Measurements from ENCODE around the gene PTPN13.

PTPN13 gene

DNA sequence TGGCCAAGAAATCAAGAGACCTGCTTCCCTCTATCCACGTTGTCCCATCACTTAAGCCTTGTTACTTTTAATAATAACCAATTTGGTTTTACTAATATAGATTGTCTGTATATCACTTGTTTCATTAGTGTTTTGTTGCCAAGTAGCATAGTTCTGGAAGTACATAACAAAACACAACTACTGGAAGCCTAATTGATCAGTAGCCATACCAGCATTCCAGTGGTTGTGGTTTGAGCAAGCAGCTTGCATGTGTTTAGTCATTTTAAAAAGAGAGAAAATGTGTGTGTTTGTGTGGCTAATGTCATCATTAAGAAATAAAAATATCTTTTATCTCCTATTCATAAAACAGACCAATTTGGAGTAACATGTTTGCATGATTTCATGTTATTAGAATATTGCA, 70.8 kb downstream of the PTPN13 start:
- DNase-seq (ENCODE audit: extremely low read depth, low read depth): peak; percentile 22
- H3K4me3 ChIP-seq (replicated peaks; ENCODE audit: low read depth, low read length): no peak overlapping the region
- TF ChIP-seq, protein P1, sequence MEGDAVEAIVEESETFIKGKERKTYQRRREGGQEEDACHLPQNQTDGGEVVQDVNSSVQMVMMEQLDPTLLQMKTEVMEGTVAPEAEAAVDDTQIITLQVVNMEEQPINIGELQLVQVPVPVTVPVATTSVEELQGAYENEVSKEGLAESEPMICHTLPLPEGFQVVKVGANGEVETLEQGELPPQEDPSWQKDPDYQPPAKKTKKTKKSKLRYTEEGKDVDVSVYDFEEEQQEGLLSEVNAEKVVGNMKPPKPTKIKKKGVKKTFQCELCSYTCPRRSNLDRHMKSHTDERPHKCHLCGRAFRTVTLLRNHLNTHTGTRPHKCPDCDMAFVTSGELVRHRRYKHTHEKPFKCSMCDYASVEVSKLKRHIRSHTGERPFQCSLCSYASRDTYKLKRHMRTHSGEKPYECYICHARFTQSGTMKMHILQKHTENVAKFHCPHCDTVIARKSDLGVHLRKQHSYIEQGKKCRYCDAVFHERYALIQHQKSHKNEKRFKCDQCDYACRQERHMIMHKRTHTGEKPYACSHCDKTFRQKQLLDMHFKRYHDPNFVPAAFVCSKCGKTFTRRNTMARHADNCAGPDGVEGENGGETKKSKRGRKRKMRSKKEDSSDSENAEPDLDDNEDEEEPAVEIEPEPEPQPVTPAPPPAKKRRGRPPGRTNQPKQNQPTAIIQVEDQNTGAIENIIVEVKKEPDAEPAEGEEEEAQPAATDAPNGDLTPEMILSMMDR (IDR thresholded peaks at IDR 0.05; ENCODE audit: low read depth, low read length, missing control alignments): no peak

DNA sequence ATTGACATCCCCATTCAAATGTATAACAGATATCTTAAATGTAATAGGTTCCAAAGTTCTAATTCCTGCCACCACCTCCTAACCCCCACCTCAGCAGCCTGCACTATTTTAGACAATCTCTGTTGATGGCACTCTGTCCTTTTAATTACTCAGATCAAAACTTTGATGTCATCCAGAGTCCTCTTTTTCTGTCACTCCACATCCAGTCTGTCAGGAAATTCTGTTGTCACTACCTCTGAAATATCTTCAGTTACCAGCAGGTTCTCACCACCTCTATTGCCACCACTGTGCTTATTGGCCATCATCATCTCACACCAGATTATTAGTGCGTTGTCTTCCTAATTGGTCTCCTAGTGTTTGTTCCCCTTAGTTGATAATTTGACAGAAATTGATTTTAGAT, 76.2 kb downstream of the PTPN13 start:
- no peak for DNase-seq (ENCODE audit: extremely low read depth, low read depth)
- no peak overlapping the region for H3K4me3 ChIP-seq (replicated peaks; ENCODE audit: low read depth, low read length)
- TF ChIP-seq, protein P1 (IDR thresholded peaks at IDR 0.05; ENCODE audit: low read depth, low read length, missing control alignments): no peak

DNA sequence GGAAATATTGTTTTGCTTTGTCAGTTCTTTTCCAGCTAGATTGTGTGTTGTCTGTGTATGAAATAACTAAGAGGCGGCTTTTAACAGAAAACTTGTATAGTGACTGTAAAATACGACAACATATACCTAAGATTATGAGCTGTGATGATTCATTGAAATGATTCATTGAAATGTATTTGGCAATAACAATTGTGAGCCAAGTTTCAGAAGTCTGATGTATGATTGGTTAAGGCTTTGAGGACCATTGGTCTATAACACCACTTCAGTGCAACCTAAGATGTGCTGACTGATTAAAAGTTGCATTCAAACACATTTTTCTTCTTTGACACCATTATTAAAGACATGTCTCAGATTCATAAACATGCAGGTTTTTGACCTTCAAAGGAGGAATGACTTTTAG, 76.6 kb downstream of the PTPN13 start:
- peak; percentile 16 for DNase-seq (ENCODE audit: extremely low read depth, low read depth)
- no peak overlapping the region for H3K4me3 ChIP-seq (replicated peaks; ENCODE audit: low read depth, low read length)

DNA sequence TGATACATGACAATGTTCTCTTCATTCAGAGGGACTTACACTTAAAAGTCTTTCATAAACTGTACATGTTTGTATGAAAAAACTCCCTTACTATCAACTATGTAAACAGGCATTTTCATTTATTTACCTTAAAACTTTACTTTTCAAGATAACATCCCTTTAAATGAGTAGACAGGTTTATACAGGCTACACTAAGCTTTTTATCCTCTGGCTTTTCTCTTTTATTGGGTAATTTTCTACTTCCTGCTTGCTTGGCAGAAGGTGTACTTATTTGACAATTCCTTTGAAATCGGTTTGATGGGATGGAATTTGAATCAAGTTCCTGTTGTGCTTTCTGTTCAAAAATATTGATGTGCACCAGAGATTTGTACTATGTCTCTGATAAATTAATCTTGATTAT, 81.4 kb downstream of the PTPN13 start:
- no peak for DNase-seq (ENCODE audit: extremely low read depth, low read depth)
- TF ChIP-seq, protein P1 (IDR thresholded peaks at IDR 0.05; ENCODE audit: low read depth, low read length, missing control alignments): no peak
- H3K4me3 ChIP-seq (replicated peaks; ENCODE audit: low read depth, low read length): no peak overlapping the region

More for the DNA sequence above, 76.6 kb downstream of the PTPN13 start:
- TF ChIP-seq, protein P1 (IDR thresholded peaks at IDR 0.05; ENCODE audit: low read depth, low read length, missing control alignments): no peak

DNA sequence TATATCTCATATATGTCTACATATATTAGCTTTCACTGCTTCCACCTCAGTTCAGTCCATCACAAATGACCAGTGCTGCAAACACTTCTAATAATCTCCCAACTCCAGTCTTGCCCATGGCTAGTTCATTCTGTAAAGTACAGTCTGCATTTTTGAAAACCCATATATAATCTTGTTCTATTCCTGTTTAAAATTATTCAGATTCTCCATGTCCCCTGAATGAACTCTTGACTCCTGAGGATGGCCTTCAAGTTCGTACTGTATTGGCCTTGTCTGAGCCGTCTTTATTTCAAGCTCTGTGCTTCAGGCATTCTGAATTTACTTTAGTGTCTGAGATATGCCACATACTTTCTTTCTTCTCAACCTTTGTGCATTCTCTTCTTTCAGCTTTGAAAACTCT, 84.7 kb downstream of the PTPN13 start:
- no peak for DNase-seq (ENCODE audit: extremely low read depth, low read depth)
- no peak overlapping the region for H3K4me3 ChIP-seq (replicated peaks; ENCODE audit: low read depth, low read length)
- TF ChIP-seq, protein P1 (IDR thresholded peaks at IDR 0.05; ENCODE audit: low read depth, low read length, missing control alignments): no peak

DNA sequence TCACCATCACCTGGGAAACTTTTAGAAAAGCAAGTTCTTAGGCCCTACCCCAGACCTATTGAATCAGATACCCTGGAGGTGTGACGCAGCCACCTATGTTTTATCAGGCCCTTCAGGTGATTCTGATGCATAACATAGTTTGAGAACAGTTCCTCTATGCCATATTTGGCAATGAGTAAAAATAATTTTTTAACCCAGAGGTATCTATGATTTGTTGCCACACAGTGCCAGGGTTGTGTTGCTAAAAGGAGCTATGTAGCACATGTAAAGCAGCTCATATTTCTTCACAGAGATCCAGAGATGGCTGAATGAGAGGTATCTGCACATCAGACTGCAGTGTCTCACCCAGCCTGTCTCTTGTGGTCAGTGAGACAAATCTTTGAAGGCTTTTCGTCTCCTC, 85.3 kb downstream of the PTPN13 start:
- no peak for DNase-seq (ENCODE audit: extremely low read depth, low read depth)
- H3K4me3 ChIP-seq (replicated peaks; ENCODE audit: low read depth, low read length): no peak overlapping the region
- TF ChIP-seq, protein P1 (IDR thresholded peaks at IDR 0.05; ENCODE audit: low read depth, low read length, missing control alignments): no peak

DNA sequence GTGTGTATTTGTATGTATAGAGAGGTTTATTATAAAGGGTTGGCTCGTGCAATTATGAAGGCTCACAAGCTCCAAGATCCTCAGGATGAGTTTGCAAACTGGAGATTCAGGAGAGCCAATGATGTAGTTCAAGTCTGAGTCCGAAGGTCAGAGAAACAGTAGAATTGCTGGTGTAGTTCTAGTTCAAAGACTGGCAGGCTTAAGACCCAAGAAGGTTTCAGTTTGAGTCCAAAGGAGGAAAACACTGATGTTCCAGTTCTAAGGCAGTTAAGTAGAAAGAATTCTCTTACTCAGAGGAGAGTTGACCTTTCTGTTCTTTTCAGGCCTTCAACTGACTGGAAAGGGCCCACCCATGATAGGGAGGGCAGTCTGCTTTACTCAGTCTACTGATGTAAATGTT, 89.1 kb downstream of the PTPN13 start:
- no peak overlapping the region for H3K4me3 ChIP-seq (replicated peaks; ENCODE audit: low read depth, low read length)
- TF ChIP-seq, protein P1 (IDR thresholded peaks at IDR 0.05; ENCODE audit: low read depth, low read length, missing control alignments): no peak
- DNase-seq (ENCODE audit: extremely low read depth, low read depth): no peak
